Suprapubic skin (tissue), 4 donors: ENCODE results near the gene SLC2A4. TPM values are rescaled to one million over a fixed set of nuclear protein-coding genes. Genes with fewer than 3 reads are reported as not detected.
A peak's percentile ranks its signal among the peaks of the same experiment; 100 is the strongest.

Experiments
- DNase-seq, 2 donors: peaks; one replicate each; pipeline ENCODE4 v3.0.0-alpha.2; 2019; ENCODE audit warnings: low spot score in 2 of 2
- H3K27ac ChIP-seq: fragments of 200-600 bp; sonication (generic); one replicate; pipeline ENCODE4 v1.5.1; 2019
- H3K27me3 ChIP-seq: fragments of 200-600 bp; sonication (generic); one replicate; pipeline ENCODE4 v1.5.1; 2019
- H3K36me3 ChIP-seq: fragments of 200-600 bp; sonication (generic); one replicate; pipeline ENCODE4 v1.5.1; 2019
- H3K4me1 ChIP-seq: fragments of 200-600 bp; sonication (generic); one replicate; pipeline ENCODE4 v1.5.1; 2019
- H3K4me3 ChIP-seq: fragments of 200-600 bp; sonication (generic); one replicate; pipeline ENCODE4 v1.5.1; 2019; ENCODE audit warnings: mild to moderate bottlenecking
- H3K9me3 ChIP-seq: fragments of 200-600 bp; sonication (generic); one replicate; pipeline ENCODE4 v1.5.1; 2019
- EP300 ChIP-seq: sonication (generic); formaldehyde crosslinking; IDR thresholded peaks from one replicate; pipeline ENCODE4 v1.6.1; 2017; ENCODE audit warnings: antibody characterized with exemption
- POLR2A ChIP-seq, 2 donors: fragments of 450-650 bp; IDR thresholded peaks; one replicate each; pipeline ENCODE4 v1.6.1; 2017; ENCODE audit warnings: antibody characterized with exemption in 2 of 2, mild to moderate bottlenecking in 2 of 2, moderate library complexity in 2 of 2
- POLR2AphosphoS5 ChIP-seq, 3 donors: sonication (generic); formaldehyde crosslinking; IDR thresholded peaks; one replicate each; pipeline ENCODE4 v1.6.1; 2017; ENCODE audit warnings: antibody characterized with exemption in 3 of 3
- WGBS: methylation state at CpG from one replicate; pipeline ENCODE4 v1.1.5; 2018; 5-methylcytosine and 5-hydroxymethylcytosine counted together
- total RNA-seq, 4 donors: library from RNA; depleted of rRNA; stranded (reverse); fragments of >200 nt; gene quantifications; one replicate each; pipeline ENCODE4 v1.1.0, GENCODE V29; 2016
- TF ChIP-seq, protein P1 (sequence below), 2 donors: fragments of 200-600 bp in 1 of 2; fragments of 450-650 bp in 1 of 2; sonication (generic) in 1 of 2; IDR thresholded peaks; one replicate each; pipeline ENCODE4 v1.5.1; 2016 to 2019; ENCODE audit warnings: antibody characterized with exemption in 2 of 2, mild to moderate bottlenecking in 1 of 2, moderate library complexity in 1 of 2

SLC2A4 gene
- total RNA-seq, 4 donors from 2014 or later: 2.4 to 19.4 (median 10.8) TPM

- Histone ChIP-seq H3K27me3 (no peaks in the 10 kb centered on the region), H3K36me3 (peaks cover 47% of the 10 kb centered on the region), H3K27ac (peak overlapping the region; percentile 96), H3K4me3 (peak overlapping the region; percentile 86), H3K9me3 (no peaks in the 10 kb centered on the region), H3K4me1 (peaks cover 57% of the 10 kb centered on the region)
- 88% methylated on average over 12 of the region's 12 CpGs for WGBS
- DNase-seq: no peak
- TF ChIP-seq POLR2A (IDR thresholded peaks at IDR 0.05): no peak
- TF ChIP-seq, protein P1, sequence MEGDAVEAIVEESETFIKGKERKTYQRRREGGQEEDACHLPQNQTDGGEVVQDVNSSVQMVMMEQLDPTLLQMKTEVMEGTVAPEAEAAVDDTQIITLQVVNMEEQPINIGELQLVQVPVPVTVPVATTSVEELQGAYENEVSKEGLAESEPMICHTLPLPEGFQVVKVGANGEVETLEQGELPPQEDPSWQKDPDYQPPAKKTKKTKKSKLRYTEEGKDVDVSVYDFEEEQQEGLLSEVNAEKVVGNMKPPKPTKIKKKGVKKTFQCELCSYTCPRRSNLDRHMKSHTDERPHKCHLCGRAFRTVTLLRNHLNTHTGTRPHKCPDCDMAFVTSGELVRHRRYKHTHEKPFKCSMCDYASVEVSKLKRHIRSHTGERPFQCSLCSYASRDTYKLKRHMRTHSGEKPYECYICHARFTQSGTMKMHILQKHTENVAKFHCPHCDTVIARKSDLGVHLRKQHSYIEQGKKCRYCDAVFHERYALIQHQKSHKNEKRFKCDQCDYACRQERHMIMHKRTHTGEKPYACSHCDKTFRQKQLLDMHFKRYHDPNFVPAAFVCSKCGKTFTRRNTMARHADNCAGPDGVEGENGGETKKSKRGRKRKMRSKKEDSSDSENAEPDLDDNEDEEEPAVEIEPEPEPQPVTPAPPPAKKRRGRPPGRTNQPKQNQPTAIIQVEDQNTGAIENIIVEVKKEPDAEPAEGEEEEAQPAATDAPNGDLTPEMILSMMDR (IDR thresholded peaks at IDR 0.05): no peak
- no peak for TF ChIP-seq EP300
- TF ChIP-seq POLR2AphosphoS5 (IDR thresholded peaks at IDR 0.05): no peak
These were observed 28.1 kb downstream of the SLC2A4 start for GRCh38 chr17:7309628-7310027.

GRCh38 chr17:7311110-7311705 lies 29.7 kb downstream of the SLC2A4 start:
- H3K4me1 ChIP-seq: peaks cover 67% of the 10 kb centered on the region

DNA sequence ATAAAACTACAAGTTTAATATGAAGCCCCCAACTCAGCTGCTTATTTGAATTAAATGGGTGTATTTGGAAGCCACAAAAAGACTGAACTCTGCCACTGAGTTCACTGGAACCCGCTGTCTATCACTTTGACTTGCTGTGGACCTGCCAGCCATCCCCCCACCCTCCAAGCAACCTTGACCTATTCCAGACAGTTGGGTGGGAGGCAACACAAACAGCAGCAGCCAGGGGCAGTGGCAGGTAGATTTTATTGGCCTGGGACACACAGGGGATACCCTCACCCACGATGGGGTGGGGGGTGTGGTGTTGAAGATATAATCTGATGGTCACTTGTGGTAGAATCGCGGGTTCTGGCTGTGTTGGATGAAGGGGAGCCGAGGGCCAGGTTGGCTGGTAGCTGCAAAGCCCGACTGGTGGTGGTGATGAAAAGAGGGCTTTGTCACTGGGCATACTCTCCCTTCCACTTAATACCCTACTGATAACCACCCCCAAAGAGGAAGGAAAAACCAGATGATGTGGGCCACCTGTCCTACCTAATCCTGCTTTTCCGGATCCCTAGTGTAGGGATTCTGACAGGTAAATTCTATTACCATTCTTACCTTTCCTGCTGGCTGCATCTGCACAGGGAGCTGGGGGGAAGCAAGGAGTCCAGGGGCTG lies 31.0 kb downstream of the SLC2A4 start:
- Histone ChIP-seq H3K27ac (no peak overlapping the region), H3K27me3 (no peaks in the 10 kb centered on the region), H3K4me3 (no peak overlapping the region), H3K4me1 (peaks cover 67% of the 10 kb centered on the region), H3K9me3 (no peaks in the 10 kb centered on the region), H3K36me3 (peaks cover 53% of the 10 kb centered on the region)
- TF ChIP-seq EP300 (no peak), POLR2A (IDR thresholded peaks at IDR 0.05) (no peak), POLR2AphosphoS5 (IDR thresholded peaks at IDR 0.05) (no peak)
- TF ChIP-seq, protein P1 (IDR thresholded peaks at IDR 0.05): no peak
- WGBS: 80% methylated on average over 7 of the region's 7 CpGs
- no peak for DNase-seq

More at GRCh38 chr17:7311110-7311705, 29.7 kb downstream of the SLC2A4 start:
- 73% methylated on average over 7 of the region's 7 CpGs for WGBS
- H3K9me3 ChIP-seq: no peaks in the 10 kb centered on the region
- peaks cover 47% of the 10 kb centered on the region for H3K36me3 ChIP-seq
- no peak overlapping the region for H3K27ac ChIP-seq
- H3K27me3 ChIP-seq: no peaks in the 10 kb centered on the region
- DNase-seq: no peak
- H3K4me3 ChIP-seq: no peak overlapping the region
- TF ChIP-seq POLR2A (IDR thresholded peaks at IDR 0.05): no peak
- TF ChIP-seq, protein P1 (IDR thresholded peaks at IDR 0.05): no peak
- no peak for TF ChIP-seq EP300
- TF ChIP-seq POLR2AphosphoS5 (IDR thresholded peaks at IDR 0.05): no peak

- DNase-seq: no peak
- no peak overlapping the region for H3K4me3 ChIP-seq
- H3K9me3 ChIP-seq: no peaks in the 10 kb centered on the region
- H3K27me3 ChIP-seq: no peaks in the 10 kb centered on the region
- peaks cover 61% of the 10 kb centered on the region for H3K36me3 ChIP-seq
- 74% methylated on average over 6 of the region's 7 CpGs for WGBS
- peaks cover 67% of the 10 kb centered on the region for H3K4me1 ChIP-seq
- no peak overlapping the region for H3K27ac ChIP-seq
- TF ChIP-seq, protein P1 (IDR thresholded peaks at IDR 0.05): peak in 1 of 2 donors; percentile 31
- no peak for TF ChIP-seq POLR2AphosphoS5 (IDR thresholded peaks at IDR 0.05)
These were observed 31.8 kb downstream of the SLC2A4 start for GRCh38 chr17:7313088-7313889.
